Spinal cord (tissue), 10 donors: ENCODE data around the gene KNSTRN. TPM values are rescaled to one million over a fixed set of nuclear protein-coding genes. Genes with fewer than 3 reads are reported as not detected.

Experiments used
- DNase-seq, 6 donors: peaks; one replicate each; pipeline versions ENCODE4 v3.0.0 to v3.0.0-alpha.2; 2013 to 2015; ENCODE audit warnings: low spot score in 6 of 6, low read depth in 4 of 6
- H3K27ac ChIP-seq: one replicate; pipeline ENCODE4 v1.5.1; 2013; ENCODE audit warnings: low read depth, low read length, control low read depth
- H3K27me3 ChIP-seq: one replicate; pipeline ENCODE4 v1.6.1; 2013; ENCODE audit warnings: low read length; ENCODE audit not compliant: control insufficient read depth, insufficient read depth
- H3K36me3 ChIP-seq: one replicate; pipeline ENCODE4 v1.6.1; 2013; ENCODE audit warnings: low read length; ENCODE audit not compliant: control insufficient read depth, insufficient read depth
- H3K4me1 ChIP-seq: one replicate; pipeline ENCODE4 v1.6.1; 2013; ENCODE audit warnings: low read length; ENCODE audit not compliant: control insufficient read depth, insufficient read depth
- H3K4me3 ChIP-seq: one replicate; pipeline ENCODE4 v1.5.1; 2013; ENCODE audit warnings: low read depth, low read length, control low read depth
- H3K9me3 ChIP-seq: one replicate; pipeline ENCODE4 v1.6.1; 2013; ENCODE audit warnings: low read length; ENCODE audit not compliant: control insufficient read depth, insufficient read depth
- WGBS: methylation state at CpG from one replicate; pipeline ENCODE4 v1.1.5; 2013; ENCODE audit warnings: missing lambda C conversion rate; ENCODE audit not compliant: insufficient coverage; 5-methylcytosine and 5-hydroxymethylcytosine counted together
- polyA plus RNA-seq, 2 donors: library from polyadenylated mRNA; unstranded; fragments of 120-200 nt; gene quantifications; one replicate each; pipeline ENCODE4 v1.2.1, GENCODE V29; 2013; ENCODE audit not compliant: insufficient read length in 2 of 2
- total RNA-seq, 2 donors: library from RNA; depleted of rRNA in 1 of 2; stranded (reverse); fragments of 120-200 nt in 1 of 2; fragments of >200 nt in 1 of 2; gene quantifications; one replicate each; pipeline versions ENCODE4 v1.2.3 to v1.2.4, GENCODE V29; 2013 to 2014
- donor health status: healthy.

The KNSTRN gene
- total and polyA plus RNA-seq, 4 donors: 30.1 to 36.2 (median 32.4) TPM

DNA sequence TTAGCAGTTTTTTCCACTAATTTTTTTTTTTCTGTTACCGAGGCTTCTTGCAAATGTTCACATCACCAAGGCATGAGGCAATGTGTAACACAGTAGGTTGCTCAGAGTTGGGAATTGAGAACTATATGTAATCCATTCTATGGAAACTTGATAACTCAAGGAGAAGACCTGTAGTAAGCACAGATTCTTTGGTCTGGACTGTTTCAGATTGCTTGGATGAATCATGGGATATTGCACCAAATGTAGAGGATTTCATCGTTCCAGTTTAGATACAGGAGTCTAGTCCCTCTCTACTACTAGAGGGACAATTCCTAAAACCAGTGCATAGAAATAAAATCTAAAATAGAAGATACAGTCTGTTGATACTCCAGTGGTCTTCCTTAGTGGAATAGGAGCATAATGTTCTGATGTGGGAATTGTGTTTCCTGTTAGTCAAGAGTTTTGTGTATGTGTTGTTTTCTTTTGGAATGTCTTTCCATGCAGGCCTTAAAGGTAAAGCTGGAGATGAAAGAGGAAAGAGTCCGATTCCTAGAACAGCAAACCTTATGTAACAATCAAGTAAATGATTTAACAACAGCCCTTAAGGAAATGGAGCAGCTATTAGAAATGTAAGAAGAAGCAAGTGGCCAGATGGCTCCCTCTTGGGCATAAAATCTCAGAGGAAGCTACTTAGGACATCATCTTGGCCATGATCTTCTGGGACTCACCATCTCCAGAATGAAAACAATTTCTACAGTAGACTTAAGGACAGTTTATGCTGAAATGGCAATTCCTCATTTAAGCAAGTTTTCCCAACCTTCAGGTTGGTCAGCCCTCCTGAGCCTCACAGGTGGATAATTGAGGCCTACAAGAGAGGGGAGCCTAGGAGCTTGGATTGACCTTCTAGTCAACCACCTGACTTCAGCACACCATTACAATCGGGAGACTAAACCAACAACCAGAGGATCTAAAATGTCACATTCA lies 10.7 kb downstream of the KNSTRN start:
- H3K36me3 ChIP-seq: peaks cover 37% of the 10 kb centered on the region
- no peak overlapping the region for H3K4me3 ChIP-seq
- H3K9me3 ChIP-seq: no peaks in the 10 kb centered on the region
- no peak overlapping the region for H3K27ac ChIP-seq
- H3K4me1 ChIP-seq: no peaks in the 10 kb centered on the region
- 100% methylated on average over 1 of the region's 4 CpGs for WGBS
- no peaks in the 10 kb centered on the region for H3K27me3 ChIP-seq
- no peak for DNase-seq

DNA sequence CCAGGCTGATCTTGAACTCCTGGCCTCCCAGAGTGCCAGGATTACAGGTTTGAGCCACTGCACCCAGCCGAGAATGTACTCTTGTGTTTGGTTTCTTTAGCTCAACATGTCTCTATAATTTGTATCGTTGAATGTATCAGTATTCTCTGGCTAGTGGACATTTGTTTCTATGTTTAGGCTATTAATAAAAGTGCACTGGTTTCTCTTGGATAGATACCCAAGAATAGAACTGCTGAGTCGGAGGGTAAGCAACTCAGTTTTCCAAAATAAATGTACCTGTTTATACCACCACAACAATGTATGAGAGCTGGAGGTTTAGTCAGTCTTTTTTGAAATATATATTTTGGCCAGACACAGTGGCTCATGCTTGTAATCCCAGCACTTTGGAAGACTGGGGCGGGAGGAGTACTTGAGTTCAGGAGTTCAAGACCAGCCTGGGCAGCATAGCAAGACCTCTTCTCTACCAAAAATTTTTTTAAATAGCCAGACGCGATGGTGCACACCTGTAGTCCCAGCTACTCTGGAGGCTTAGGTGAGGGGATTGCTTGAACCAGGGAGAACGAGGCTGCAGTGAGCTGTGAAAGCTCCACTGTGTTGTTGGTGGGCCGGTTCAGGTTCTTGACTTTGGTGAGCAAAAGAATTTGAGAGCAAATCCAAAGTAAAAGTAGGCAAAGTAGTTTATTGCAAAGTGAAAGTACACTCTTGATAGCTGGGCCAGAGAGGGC lies 15.3 kb downstream of the KNSTRN start:
- WGBS: 79% methylated on average over 2 of the region's 8 CpGs
- Histone ChIP-seq H3K9me3 (no peaks in the 10 kb centered on the region), H3K36me3 (peaks cover 14% of the 10 kb centered on the region), H3K4me3 (no peak overlapping the region), H3K4me1 (no peaks in the 10 kb centered on the region), H3K27me3 (no peaks in the 10 kb centered on the region), H3K27ac (no peak overlapping the region)
- DNase-seq: no peak

DNA sequence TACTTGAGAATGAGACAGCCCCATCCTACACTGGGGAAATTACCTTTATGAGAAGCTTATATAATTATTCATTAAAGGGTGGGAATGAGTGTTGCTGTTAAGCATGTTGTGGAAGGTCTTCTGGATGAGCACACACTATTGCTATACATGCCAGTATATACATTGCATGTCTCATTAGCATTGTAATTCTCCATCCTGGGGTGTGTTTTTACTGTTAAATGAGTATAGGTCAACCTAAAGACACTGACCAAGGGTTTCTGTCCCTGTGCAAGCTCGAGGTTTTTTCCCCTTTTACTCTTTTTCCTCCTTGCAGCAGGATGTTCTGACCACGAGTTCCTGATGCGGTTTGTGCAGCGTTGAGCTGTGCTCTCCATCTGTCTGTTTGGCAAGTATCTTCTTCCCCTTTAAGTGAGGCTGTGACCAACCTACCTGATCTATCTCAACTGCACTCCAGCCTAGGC lies 15.9 kb downstream of the KNSTRN start:
- Histone ChIP-seq H3K27ac (no peak overlapping the region), H3K36me3 (peaks cover 12% of the 10 kb centered on the region), H3K4me1 (no peaks in the 10 kb centered on the region), H3K27me3 (no peaks in the 10 kb centered on the region), H3K4me3 (no peak overlapping the region), H3K9me3 (no peaks in the 10 kb centered on the region)
- WGBS: 60% methylated on average over 1 of the region's 4 CpGs
- DNase-seq: no peak

DNA sequence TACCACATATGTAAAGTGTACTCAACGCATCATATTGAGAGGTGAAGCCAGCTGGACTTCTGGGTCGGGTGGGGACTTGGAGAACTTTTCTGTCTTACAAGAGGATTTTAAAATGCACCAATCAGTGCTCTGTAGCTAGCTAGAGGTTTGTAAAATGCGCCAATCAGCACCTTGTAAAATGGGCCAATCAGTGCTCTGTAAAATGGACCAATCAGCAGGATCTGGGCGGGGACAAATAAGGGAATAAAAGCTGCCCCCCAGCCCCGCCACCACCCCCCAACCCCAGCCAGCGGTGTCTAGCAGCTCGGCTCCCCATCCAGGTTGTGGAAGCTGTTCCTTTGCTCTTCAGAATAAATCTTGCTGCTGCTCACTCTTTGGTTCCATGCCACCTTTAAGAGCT lies 16.8 kb downstream of the KNSTRN start:
- Histone ChIP-seq H3K4me3 (no peak overlapping the region), H3K27ac (no peak overlapping the region), H3K36me3 (peaks cover 5% of the 10 kb centered on the region), H3K4me1 (no peaks in the 10 kb centered on the region), H3K9me3 (no peaks in the 10 kb centered on the region), H3K27me3 (no peaks in the 10 kb centered on the region)
- DNase-seq: no peak
- 91% methylated on average over 5 of the region's 7 CpGs for WGBS

DNA sequence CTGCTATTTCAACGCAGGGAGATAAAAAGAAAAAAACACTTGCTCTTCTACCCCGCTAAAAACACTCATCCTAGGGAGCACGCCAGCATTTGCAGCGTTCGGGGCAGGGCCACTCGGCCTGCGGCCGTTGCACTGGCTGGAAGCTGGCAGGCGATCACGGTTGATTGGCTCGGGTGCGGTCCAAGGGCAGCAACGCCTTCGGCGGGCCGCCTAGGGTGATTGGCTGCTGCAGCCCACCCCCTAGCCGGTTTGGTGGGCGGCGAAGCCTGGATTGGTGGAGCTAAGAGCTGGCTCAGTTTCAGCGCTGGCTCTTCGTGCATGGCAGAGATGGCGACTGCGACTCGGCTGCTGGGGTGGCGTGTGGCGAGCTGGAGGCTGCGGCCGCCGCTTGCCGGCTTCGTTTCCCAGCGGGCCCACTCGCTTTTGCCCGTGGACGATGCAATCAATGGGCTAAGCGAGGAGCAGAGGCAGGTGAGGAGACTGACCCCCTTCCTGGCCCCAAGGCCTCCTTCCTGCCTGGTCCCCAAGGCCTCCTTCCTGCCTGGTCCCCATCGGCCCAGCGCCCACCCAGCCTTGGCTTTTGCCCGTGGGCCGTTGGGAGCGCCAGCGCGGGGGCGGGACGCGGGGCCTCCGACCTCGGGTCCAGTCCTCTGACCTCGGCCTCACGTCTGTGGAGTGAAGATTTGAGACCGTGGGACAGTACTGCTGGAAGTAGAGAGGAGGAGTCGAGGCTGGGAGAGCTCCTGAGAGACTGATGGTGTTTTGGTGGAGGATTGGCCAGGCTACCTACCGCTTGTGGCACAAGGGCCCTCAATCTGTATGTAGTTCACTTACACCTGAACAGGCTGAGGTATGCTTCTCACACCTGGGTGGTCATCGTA lies 23.2 kb downstream of the KNSTRN start, which contains the start of gene IVD:
IVD (plus strand) TSS at position 295 of the 881 bp plus-strand sequence; CDS start at position 328, 33 bp downstream.
- DNase-seq: peak; percentile 83 to 98 (median 92)
- WGBS: under 1% methylated on average over 51 of the region's 54 CpGs
- H3K4me1 ChIP-seq: peaks cover 25% of the 10 kb centered on the region
- peak within 1 kb of the TSS; percentile 92 for H3K4me3 ChIP-seq
- H3K27me3 ChIP-seq: no peaks in the 10 kb centered on the region
- H3K27ac ChIP-seq: peak within 1 kb of the TSS; percentile 84
- H3K9me3 ChIP-seq: no peaks in the 10 kb centered on the region
- H3K36me3 ChIP-seq: peaks cover 24% of the 10 kb centered on the region

DNA sequence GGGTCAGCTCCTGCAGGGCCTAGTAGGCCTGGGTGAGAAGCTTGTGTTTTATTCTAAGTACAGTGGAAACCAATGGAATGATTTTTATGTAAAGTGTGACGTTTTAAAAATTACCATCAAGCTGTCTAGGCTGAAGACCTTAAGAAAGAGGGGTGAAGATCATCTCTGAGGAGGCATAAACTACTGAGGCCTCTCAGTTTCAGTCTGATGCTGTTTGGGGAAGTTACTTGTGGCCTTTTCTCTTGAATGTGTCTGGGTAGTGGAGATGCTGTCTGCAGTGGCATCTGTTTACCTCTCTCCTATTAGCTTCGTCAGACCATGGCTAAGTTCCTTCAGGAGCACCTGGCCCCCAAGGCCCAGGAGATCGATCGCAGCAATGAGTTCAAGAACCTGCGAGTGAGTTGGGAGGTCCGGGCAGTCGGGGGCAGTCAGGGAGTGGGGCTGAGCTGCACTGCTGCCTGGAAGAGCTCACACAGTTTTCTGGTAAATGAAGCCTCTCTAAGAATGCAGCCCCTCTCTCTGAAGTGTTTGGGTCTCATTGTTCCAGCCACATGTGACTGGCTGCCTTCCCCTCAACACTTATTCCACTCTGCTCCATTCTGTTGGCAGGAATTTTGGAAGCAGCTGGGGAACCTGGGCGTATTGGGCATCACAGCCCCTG lies 24.9 kb downstream of the KNSTRN start:
- peaks cover 40% of the 10 kb centered on the region for H3K36me3 ChIP-seq
- no peak for DNase-seq
- H3K9me3 ChIP-seq: no peaks in the 10 kb centered on the region
- no peaks in the 10 kb centered on the region for H3K27me3 ChIP-seq
- no peak overlapping the region for H3K4me3 ChIP-seq
- peaks cover 25% of the 10 kb centered on the region for H3K4me1 ChIP-seq
- WGBS: 77% methylated on average over 7 of the region's 8 CpGs
- no peak overlapping the region for H3K27ac ChIP-seq

DNA sequence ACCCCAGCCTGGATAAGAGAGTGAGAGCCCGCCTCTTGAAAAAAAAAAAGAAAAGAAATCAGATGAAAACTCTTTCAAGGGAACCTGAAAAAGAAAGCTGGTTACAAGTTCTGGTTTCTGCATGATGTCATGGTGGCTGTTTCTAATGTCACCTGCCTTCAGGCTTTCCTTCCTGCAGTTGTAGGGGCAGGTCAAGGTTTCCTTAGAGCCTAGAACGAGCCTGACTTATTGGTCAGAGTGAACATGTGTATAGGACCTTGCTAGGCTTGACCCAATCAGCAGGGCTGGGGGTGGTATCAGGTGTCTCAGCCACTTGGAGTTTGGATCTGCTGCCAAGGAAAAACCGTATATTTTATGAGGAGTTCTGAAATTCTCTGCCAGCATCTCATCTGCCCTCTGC lies 26.8 kb downstream of the KNSTRN start:
- Histone ChIP-seq H3K9me3 (no peaks in the 10 kb centered on the region), H3K27ac (no peak overlapping the region), H3K4me3 (no peak overlapping the region), H3K27me3 (no peaks in the 10 kb centered on the region), H3K4me1 (peaks cover 25% of the 10 kb centered on the region), H3K36me3 (peaks cover 58% of the 10 kb centered on the region)
- WGBS: 78% methylated on average over 1 of the region's 3 CpGs
- DNase-seq: no peak

DNA sequence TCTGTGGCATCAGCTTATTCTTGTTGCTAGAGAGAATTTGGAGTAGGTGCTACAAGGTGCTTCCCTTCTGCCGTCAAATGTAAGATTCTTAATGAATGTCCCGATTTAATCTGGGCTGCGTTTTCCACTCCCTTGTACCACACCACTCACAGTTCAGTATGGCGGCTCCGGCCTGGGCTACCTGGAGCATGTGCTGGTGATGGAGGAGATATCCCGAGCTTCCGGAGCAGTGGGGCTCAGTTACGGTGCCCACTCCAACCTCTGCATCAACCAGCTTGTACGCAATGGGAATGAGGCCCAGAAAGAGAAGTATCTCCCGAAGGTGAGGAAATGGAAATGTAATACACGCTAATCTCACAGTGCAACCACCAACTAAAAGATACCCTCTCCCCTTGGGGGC lies 28.0 kb downstream of the KNSTRN start:
- Histone ChIP-seq H3K27ac (no peak overlapping the region), H3K27me3 (no peaks in the 10 kb centered on the region), H3K4me1 (peaks cover 19% of the 10 kb centered on the region), H3K9me3 (no peaks in the 10 kb centered on the region), H3K36me3 (peaks cover 69% of the 10 kb centered on the region), H3K4me3 (no peak overlapping the region)
- WGBS: 100% methylated on average over 1 of the region's 11 CpGs
- no peak for DNase-seq
